ENCODE measurements around the gene C12orf76. TPM values are rescaled to one million over a fixed set of nuclear protein-coding genes. Genes with fewer than 3 reads are reported as not detected.

Gene C12orf76
- total and polyA plus RNA-seq, 2 of the 4 experiments (the other 2 are of a cell fraction) = 5.0 to 7.1 TPM

- DNase-seq (no peak), ATAC-seq (ENCODE audit: low read depth) (no peak)
- Histone ChIP-seq H2AK5ac (ENCODE audit: low read depth, low read length) (peak overlapping the region; percentile 98), H4K8ac (ENCODE audit: low read depth in 2 of 2, low read length in 2 of 2) (peak overlapping the region; percentile 80 to 84; a peak in 3 of 4 replicates), H2BK5ac (ENCODE audit: low read depth, low read length, poor library complexity, severe bottlenecking) (peak overlapping the region; percentile 99), H3K18ac (ENCODE audit: low read depth, low read length) (peak overlapping the region; percentile 61), H3K4me2 (ENCODE audit: low read depth, low read length) (peak overlapping the region; percentile 86), H4K91ac (ENCODE audit: insufficient read depth, low read depth, low read length) (peak overlapping the region; percentile 93), H3K9ac (ENCODE audit: low read depth, low read length) (peak overlapping the region; percentile 97), H3K27ac (ENCODE audit: insufficient read depth, low read length) (peak overlapping the region; percentile 87), H3K14ac (replicated peaks; ENCODE audit: low read depth, low read length) (peak overlapping the region; percentile 97), H3K56ac (ENCODE audit: extremely low read depth, insufficient read depth, low read length) (peak overlapping the region; percentile 99), H2AFZ (replicated peaks; ENCODE audit: low read length, poor library complexity) (peak overlapping the region; percentile 96), H2BK20ac (ENCODE audit: low read depth, low read length) (no peak overlapping the region), H3K36me3 (ENCODE audit: control insufficient read depth, insufficient read depth, low read length) (peaks cover 8% of the 10 kb centered on the region), H3K79me1 (ENCODE audit: low read depth in 1 of 2, low read length in 2 of 2) (peaks cover 18 to 44% of the 10 kb centered on the region in 2 experiments; a peak in 3 of 4 replicates), H3K4ac (ENCODE audit: low read depth, low read length) (peak overlapping the region; percentile 97), H2AK9ac (replicated peaks; ENCODE audit: low read depth, low read length, poor library complexity) (peak overlapping the region; percentile 96), H2BK120ac (ENCODE audit: low read depth, low read length) (peak overlapping the region; percentile 89; the same call in 1 of the 2 replicates), H3K23ac (ENCODE audit: low read depth, low read length) (peak overlapping the region; percentile 100), H4K5ac (ENCODE audit: low read depth, low read length) (no peak overlapping the region; the same call in 1 of the 2 replicates), H2BK15ac (ENCODE audit: low read depth, low read length) (0 out of 3 replicates have a peak overlapping the region, but pooled peaks have one; percentile 79), H3K4me3 (ENCODE audit: insufficient read depth, low read depth, low read length) (peak overlapping the region; percentile 64), H4K20me1 (ENCODE audit: insufficient read depth, low read length) (peaks cover 32% of the 10 kb centered on the region), H3K4me1 (ENCODE audit: control insufficient read depth, insufficient read depth, low read length) (peaks cover 16% of the 10 kb centered on the region), H3K9me1 (ENCODE audit: insufficient read depth, low read length) (peaks cover 14% of the 10 kb centered on the region), H3K27me3 (ENCODE audit: control insufficient read depth, insufficient read depth, low read length) (no peaks in the 10 kb centered on the region), H3K9me3 (ENCODE audit: control insufficient read depth, insufficient read depth, low read length) (no peaks in the 10 kb centered on the region)
- dilution Hi-C loops (cut with HindIII; ENCODE audit: low sequenced_read_pairs, unreplicated experiment) (no loop called here), intact Hi-C loops (cut with micrococcal nuclease) (loop anchor here (5.0 kb wide), 2 partner anchors 52 to 67 kb away; no protein-coding TSS in a partner anchor), in situ Hi-C loops (cut with MboI; ENCODE audit: low sequenced_read_pairs) (no loop called here)
- ChIA-PET POLR2A (ENCODE audit: unreplicated experiment) (no interaction called here), CTCF (no interaction called here)
- peak; percentile 1; the same call in 1 of the 2 replicates for TF ChIP-seq MAZ (IDR thresholded peaks at IDR 0.05; ENCODE audit: borderline replicate concordance, low read depth, low read length)
- no peak for TF ChIP-seq NFE2L2 (IDR thresholded peaks at IDR 0.05; ENCODE audit: low read depth, low read length)
- BruUV-seq (replicated peaks) = no TSS peak
- no CpG with 5 or more reads among the region's 27 CpGs for WGBS, 2 experiments (ENCODE audit: extremely low coverage in 2 of 2, insufficient read length in 1 of 2)
These were observed 48.7 kb downstream of the C12orf76 start for GRCh38 chr12:109999649-109999971.
